Hepatocyte (in vitro differentiated cells): ENCODE measurements around the gene CSRP1. TPM values are rescaled to one million over a fixed set of nuclear protein-coding genes. Genes with fewer than 3 reads are reported as not detected.

Experiments
- DNase-seq: peaks from one replicate; pipeline ENCODE4 v3.0.0-alpha.2; 2016; ENCODE audit warnings: low spot score
- H2AFZ ChIP-seq: fragments of 200-600 bp; sonication (generic); 2 replicates; pipeline ENCODE4 v1.6.0; 2016; ENCODE audit warnings: antibody characterized with exemption, mild to moderate bottlenecking
- H3K27ac ChIP-seq: fragments of 200-600 bp; sonication (generic); 2 replicates; pipeline ENCODE4 v1.5.1; 2016; ENCODE audit warnings: mild to moderate bottlenecking
- H3K27me3 ChIP-seq: fragments of 200-600 bp; sonication (generic); 2 replicates; pipeline ENCODE4 v1.6.1; 2016
- H3K36me3 ChIP-seq: fragments of 200-600 bp; sonication (generic); replicated peaks from 2 replicates; pipeline ENCODE4 v1.5.1; 2016; ENCODE audit warnings: low read depth; ENCODE audit not compliant: insufficient read depth
- H3K4me1 ChIP-seq: fragments of 200-600 bp; sonication (generic); 2 replicates; pipeline ENCODE4 v1.5.1; 2016; ENCODE audit warnings: mild to moderate bottlenecking, moderate library complexity; ENCODE audit not compliant: insufficient read depth
- H3K4me2 ChIP-seq: fragments of 200-600 bp; sonication (generic); 2 replicates; pipeline ENCODE4 v1.6.0; 2016
- H3K4me3 ChIP-seq: fragments of 200-600 bp; sonication (generic); 2 replicates; pipeline ENCODE4 v1.5.1; 2016; ENCODE audit warnings: mild to moderate bottlenecking
- H3K79me2 ChIP-seq: fragments of 200-600 bp; sonication (generic); 2 replicates; pipeline ENCODE4 v1.6.0; 2017; ENCODE audit warnings: mild to moderate bottlenecking
- H3K9me2 ChIP-seq: fragments of 200-600 bp; sonication (generic); replicated peaks from 2 replicates; pipeline ENCODE4 v1.6.0; 2017; ENCODE audit warnings: mild to moderate bottlenecking; ENCODE audit not compliant: insufficient read depth
- H3K9me3 ChIP-seq: fragments of 200-600 bp; sonication (generic); 2 replicates; pipeline ENCODE4 v1.5.1; 2016; ENCODE audit warnings: low read depth, mild to moderate bottlenecking
- H4K20me1 ChIP-seq: fragments of 200-600 bp; sonication (generic); 2 replicates; pipeline ENCODE4 v1.6.0; 2016; ENCODE audit warnings: mild to moderate bottlenecking; ENCODE audit not compliant: insufficient read depth, poor library complexity, severe bottlenecking
- EZH2 ChIP-seq: fragments of 200-600 bp; sonication (generic); IDR thresholded peaks from 2 replicates; pipeline ENCODE4 v1.6.1; 2016; ENCODE audit warnings: antibody characterized with exemption, mild to moderate bottlenecking, borderline replicate concordance
- EZH2phosphoT487 ChIP-seq: fragments of 200-600 bp; sonication (generic); IDR thresholded peaks from one replicate; pipeline ENCODE4 v1.6.1; 2018; ENCODE audit warnings: antibody characterized with exemption, mild to moderate bottlenecking, low read depth, moderate library complexity; ENCODE audit not compliant: unreplicated experiment, severe bottlenecking
- WGBS: methylation state at CpG from one replicate; pipeline ENCODE4 v1.1.6; 2016; ENCODE audit warnings: low lambda C conversion rate; ENCODE audit errors: missing lambda C conversion rate; 5-methylcytosine and 5-hydroxymethylcytosine counted together
- polyA plus RNA-seq: library from polyadenylated mRNA; unstranded; fragments of >200 nt; fragmentation: Nextera tagmentation; extraction: Ambion mirVana; gene quantifications from 2 replicates; pipeline ENCODE4 v1.2.1, GENCODE V29; 2016
- total RNA-seq: library from RNA; depleted of rRNA; stranded (reverse); fragments of >200 nt; gene quantifications from 2 replicates; pipeline ENCODE4 v1.2.3, GENCODE V29; 2014
- TF ChIP-seq, protein P1 (sequence below): fragments of 200-600 bp; sonication (generic); IDR thresholded peaks from 2 replicates; pipeline ENCODE4 v1.5.1; 2016; ENCODE audit warnings: antibody characterized with exemption, mild to moderate bottlenecking; ENCODE audit not compliant: poor library complexity

The CSRP1 gene
- total and polyA plus RNA-seq, 2 experiments from 2014 or later = 50.9 to 76.0 TPM

DNA sequence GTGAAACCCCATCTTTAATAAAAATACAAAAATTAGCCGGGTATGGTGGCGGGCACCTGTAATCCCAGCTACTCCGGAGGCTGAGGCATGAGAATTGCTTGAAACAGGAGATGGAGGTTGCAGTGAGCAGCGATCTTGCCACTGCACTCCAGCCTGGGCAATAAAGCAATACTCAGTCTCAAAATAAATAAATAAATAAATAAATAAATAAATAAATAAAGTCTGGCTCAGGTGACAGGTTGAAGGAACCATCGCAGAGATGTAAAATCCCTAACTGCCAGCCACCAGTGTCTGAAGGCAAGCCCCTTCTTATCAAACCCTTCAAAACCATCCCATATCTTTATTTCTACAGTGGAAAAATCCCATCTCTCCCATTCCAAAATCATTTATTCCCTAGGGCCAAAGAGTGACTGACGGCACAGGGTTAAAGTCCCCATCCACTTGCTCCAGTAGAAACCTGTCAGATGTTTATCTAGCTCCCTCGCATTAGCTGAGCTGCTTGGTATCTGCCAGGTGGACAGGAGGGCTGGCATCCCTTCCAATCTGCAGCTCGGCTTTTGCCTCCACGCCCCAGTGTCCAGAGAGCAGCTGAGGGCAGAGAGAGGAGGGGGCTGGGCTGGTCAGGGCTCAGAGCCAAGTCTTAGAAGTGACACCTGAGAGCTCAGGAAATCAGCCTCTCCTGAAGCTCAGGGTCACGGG, 5.0 kb downstream of the CSRP1 start:
- Histone ChIP-seq H3K27me3 (no peaks in the 10 kb centered on the region), H2AFZ (no peak overlapping the region), H3K4me1 (peaks cover 44% of the 10 kb centered on the region), H3K4me2 (no peak overlapping the region), H3K4me3 (no peak overlapping the region), H3K9me3 (no peaks in the 10 kb centered on the region), H3K79me2 (peaks cover 3% of the 10 kb centered on the region), H3K27ac (peak overlapping the region; percentile 96), H3K9me2 (no peaks in the 10 kb centered on the region), H4K20me1 (no peaks in the 10 kb centered on the region), H3K36me3 (no peaks in the 10 kb centered on the region)
- TF ChIP-seq, protein P1, sequence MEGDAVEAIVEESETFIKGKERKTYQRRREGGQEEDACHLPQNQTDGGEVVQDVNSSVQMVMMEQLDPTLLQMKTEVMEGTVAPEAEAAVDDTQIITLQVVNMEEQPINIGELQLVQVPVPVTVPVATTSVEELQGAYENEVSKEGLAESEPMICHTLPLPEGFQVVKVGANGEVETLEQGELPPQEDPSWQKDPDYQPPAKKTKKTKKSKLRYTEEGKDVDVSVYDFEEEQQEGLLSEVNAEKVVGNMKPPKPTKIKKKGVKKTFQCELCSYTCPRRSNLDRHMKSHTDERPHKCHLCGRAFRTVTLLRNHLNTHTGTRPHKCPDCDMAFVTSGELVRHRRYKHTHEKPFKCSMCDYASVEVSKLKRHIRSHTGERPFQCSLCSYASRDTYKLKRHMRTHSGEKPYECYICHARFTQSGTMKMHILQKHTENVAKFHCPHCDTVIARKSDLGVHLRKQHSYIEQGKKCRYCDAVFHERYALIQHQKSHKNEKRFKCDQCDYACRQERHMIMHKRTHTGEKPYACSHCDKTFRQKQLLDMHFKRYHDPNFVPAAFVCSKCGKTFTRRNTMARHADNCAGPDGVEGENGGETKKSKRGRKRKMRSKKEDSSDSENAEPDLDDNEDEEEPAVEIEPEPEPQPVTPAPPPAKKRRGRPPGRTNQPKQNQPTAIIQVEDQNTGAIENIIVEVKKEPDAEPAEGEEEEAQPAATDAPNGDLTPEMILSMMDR = no peak
- TF ChIP-seq EZH2phosphoT487 (no peak), EZH2 (no peak)
- 68% methylated on average over 10 of the region's 10 CpGs for WGBS
- peak; percentile 69 for DNase-seq

DNA sequence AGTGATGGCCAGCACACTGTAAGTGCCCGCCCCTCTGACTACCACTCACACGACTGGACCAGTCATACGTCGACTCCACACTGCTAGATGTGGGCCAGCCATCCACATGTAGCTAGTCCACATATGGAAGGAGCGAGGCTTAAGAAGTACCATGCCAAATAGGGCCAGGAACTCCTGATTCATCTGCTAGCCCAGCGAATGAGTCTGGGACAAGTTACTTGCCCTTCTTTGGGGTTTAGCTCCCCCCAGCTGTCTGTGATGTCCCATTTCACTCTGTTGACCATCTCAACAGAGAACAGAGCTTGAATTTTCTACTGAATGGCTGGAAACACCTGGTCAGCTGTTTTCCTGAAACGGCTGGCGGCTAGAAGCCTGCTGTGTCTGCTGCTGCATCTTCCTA, 5.8 kb downstream of the CSRP1 start:
- H3K9me3 ChIP-seq = no peaks in the 10 kb centered on the region
- peak overlapping the region; percentile 21 for H3K27ac ChIP-seq
- WGBS = 85% methylated on average over 8 of the region's 8 CpGs
- peaks cover 3% of the 10 kb centered on the region for H3K79me2 ChIP-seq
- H4K20me1 ChIP-seq = no peaks in the 10 kb centered on the region
- H3K4me2 ChIP-seq = no peak overlapping the region
- H3K4me3 ChIP-seq = no peak overlapping the region
- H3K9me2 ChIP-seq = no peaks in the 10 kb centered on the region
- peaks cover 52% of the 10 kb centered on the region for H3K4me1 ChIP-seq
- TF ChIP-seq EZH2 = no peak
- TF ChIP-seq, protein P1 = no peak
- no peak for TF ChIP-seq EZH2phosphoT487
- no peak overlapping the region for H2AFZ ChIP-seq
- DNase-seq = no peak
- H3K36me3 ChIP-seq = no peaks in the 10 kb centered on the region
- H3K27me3 ChIP-seq = no peaks in the 10 kb centered on the region

DNA sequence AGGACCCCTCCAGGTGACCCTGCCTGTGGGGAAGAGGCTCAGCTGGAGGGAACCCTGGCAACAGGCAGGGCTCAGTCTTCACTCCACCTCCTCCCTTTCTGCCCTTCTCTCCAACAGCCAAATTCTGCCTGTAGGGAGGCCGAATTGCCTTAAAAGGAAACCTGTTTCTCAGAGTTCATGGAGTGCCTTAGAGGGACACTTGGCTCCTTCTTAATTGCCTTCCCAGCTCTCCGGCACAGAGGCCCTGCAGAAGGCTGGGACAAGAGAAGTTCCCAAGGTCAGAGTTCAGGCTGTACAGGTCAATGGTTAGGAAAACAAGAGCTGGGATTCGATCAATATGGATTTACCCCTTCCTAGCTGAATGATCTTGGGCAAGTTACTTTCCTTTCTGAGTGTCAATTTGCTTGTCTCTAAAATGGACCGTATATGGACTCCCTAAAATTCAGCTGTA, 6.2 kb downstream of the CSRP1 start:
- peaks cover 3% of the 10 kb centered on the region for H3K79me2 ChIP-seq
- DNase-seq = no peak
- no peak overlapping the region for H3K4me3 ChIP-seq
- H2AFZ ChIP-seq = no peak overlapping the region
- H4K20me1 ChIP-seq = no peaks in the 10 kb centered on the region
- peaks cover 55% of the 10 kb centered on the region for H3K4me1 ChIP-seq
- TF ChIP-seq, protein P1 = no peak
- TF ChIP-seq EZH2 = no peak
- TF ChIP-seq EZH2phosphoT487 = no peak
- H3K9me2 ChIP-seq = no peaks in the 10 kb centered on the region
- H3K27ac ChIP-seq = peak overlapping the region; percentile 21
- peak overlapping the region; percentile 17 for H3K4me2 ChIP-seq
- H3K36me3 ChIP-seq = no peaks in the 10 kb centered on the region
- no peaks in the 10 kb centered on the region for H3K9me3 ChIP-seq
- WGBS = 60% methylated on average over 4 of the region's 4 CpGs
- no peaks in the 10 kb centered on the region for H3K27me3 ChIP-seq
